ENCODE results near the gene TP53AIP1. TPM values are rescaled to one million over a fixed set of nuclear protein-coding genes. Genes with fewer than 3 reads are reported as not detected.

TP53AIP1 gene
- total and polyA plus RNA-seq, 2 of the 8 experiments (the other 6 are each of a cell fraction or from before 2014, with no cell fraction given), result 0.03 TPM; not detected in 1

DNA sequence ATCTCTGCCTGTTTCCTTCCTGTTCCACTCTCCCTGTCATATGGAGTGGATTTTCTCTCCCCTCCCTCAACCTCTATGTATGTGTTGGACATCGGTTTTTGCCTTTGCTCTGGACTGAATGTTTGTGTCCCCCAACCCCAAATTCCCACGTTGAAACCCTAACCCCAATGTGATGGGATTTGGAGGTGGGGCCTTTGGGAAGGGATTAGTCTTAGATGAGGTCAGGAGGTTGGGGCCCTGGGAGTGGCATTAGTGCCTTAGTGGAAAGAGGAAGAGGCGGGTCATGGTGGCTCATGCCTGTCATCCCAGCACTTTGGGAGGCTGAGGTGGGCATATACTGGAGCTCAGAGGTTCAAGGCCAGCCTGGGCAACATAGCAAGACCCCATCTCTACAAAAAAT is 11.6 kb downstream of the TP53AIP1 start:
- DNase-seq (ENCODE audit: low read depth in 1 of 2, low spot score in 2 of 2), result no peak
- no peak overlapping the region for H3K9ac ChIP-seq (replicated peaks in 1 of 4; ENCODE audit: extremely low read depth in 1 of 4, low read depth in 3 of 4, low read length in 3 of 4)
- H3K4me3 ChIP-seq (ENCODE audit: extremely low read depth in 1 of 4, insufficient read depth in 2 of 4, low read depth in 3 of 4, low read length in 4 of 4), result no peak overlapping the region
- H3K4me1 ChIP-seq (replicated peaks in 1 of 4; ENCODE audit: control insufficient read depth in 3 of 4, insufficient read depth in 4 of 4, low read length in 3 of 4), result peaks cover 0 to 28% (median 12%) of the 10 kb centered on the region in 4 experiments; a peak in 6 of 7 replicates
- no peak overlapping the region for H3K56ac ChIP-seq (replicated peaks; ENCODE audit: insufficient read length, low read depth, low read length)
- POLR2A ChIA-PET (ENCODE audit: partially characterized antibody), result no interaction called here
- H4K20me1 ChIP-seq (replicated peaks in 1 of 2; ENCODE audit: control insufficient read depth in 1 of 2, insufficient read depth in 2 of 2, low read length in 2 of 2), result no peaks in the 10 kb centered on the region
- H3K79me2 ChIP-seq (ENCODE audit: control insufficient read depth in 1 of 2, insufficient read depth in 2 of 2, low read length in 2 of 2), result no peaks in the 10 kb centered on the region
- no peak overlapping the region for H3K4me2 ChIP-seq (ENCODE audit: insufficient read depth in 1 of 2, low read depth in 2 of 2, low read length in 2 of 2)
- H2BK20ac ChIP-seq (ENCODE audit: low read length), result no peak overlapping the region
- no peak overlapping the region for H2AK5ac ChIP-seq (ENCODE audit: low read depth, low read length)
- TF ChIP-seq EZH2 (IDR thresholded peaks at IDR 0.05; ENCODE audit: low read depth, low read length, severe bottlenecking) (no peak), CBX8 (IDR thresholded peaks at IDR 0.05; ENCODE audit: borderline replicate concordance, low read depth, low read length) (no peak), SP2 (IDR thresholded peaks at IDR 0.05; ENCODE audit: low read length) (no peak), GABPA (IDR thresholded peaks at IDR 0.05; ENCODE audit: borderline replicate concordance, insufficient read depth, low read length) (no peak), POLR2A (IDR thresholded peaks at IDR 0.05; ENCODE audit: control extremely low read depth in 1 of 2, low read depth in 2 of 2, low read length in 2 of 2) (no peak)
- TF ChIP-seq, protein P1, sequence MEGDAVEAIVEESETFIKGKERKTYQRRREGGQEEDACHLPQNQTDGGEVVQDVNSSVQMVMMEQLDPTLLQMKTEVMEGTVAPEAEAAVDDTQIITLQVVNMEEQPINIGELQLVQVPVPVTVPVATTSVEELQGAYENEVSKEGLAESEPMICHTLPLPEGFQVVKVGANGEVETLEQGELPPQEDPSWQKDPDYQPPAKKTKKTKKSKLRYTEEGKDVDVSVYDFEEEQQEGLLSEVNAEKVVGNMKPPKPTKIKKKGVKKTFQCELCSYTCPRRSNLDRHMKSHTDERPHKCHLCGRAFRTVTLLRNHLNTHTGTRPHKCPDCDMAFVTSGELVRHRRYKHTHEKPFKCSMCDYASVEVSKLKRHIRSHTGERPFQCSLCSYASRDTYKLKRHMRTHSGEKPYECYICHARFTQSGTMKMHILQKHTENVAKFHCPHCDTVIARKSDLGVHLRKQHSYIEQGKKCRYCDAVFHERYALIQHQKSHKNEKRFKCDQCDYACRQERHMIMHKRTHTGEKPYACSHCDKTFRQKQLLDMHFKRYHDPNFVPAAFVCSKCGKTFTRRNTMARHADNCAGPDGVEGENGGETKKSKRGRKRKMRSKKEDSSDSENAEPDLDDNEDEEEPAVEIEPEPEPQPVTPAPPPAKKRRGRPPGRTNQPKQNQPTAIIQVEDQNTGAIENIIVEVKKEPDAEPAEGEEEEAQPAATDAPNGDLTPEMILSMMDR (IDR thresholded peaks at IDR 0.05; ENCODE audit: control extremely low read depth in 1 of 3, insufficient read depth in 1 of 3, low read depth in 1 of 3, low read length in 3 of 3), result no peak
- no peak overlapping the region for H2BK120ac ChIP-seq (replicated peaks; ENCODE audit: low read depth, low read length)
- H4K91ac ChIP-seq (replicated peaks; ENCODE audit: insufficient read length, low read length), result no peak overlapping the region
- no peak overlapping the region for H2BK15ac ChIP-seq (ENCODE audit: low read length)
- peaks cover 0 to 2% of the 10 kb centered on the region in 2 experiments; a peak in 1 of 4 replicates for H3K9me3 ChIP-seq (ENCODE audit: insufficient read depth in 2 of 2, low read depth in 1 of 2, low read length in 1 of 2)
- CTCF ChIA-PET (ENCODE audit: partially characterized antibody), result interaction anchor here (13.4 to 14.7 kb wide), 3 partner anchors 21 to 43 kb away, joined by 108 to 243 read pairs (median 215); partner anchors contain the start of gene KCNJ5
- H3K27me3 ChIP-seq (replicated peaks in 1 of 4; ENCODE audit: control insufficient read depth in 3 of 4, extremely low read depth in 1 of 4, insufficient read depth in 3 of 4, low read length in 3 of 4), result peaks cover 2 to 48% (median 43%) of the 10 kb centered on the region in 4 experiments
- no peak for FAIRE-seq
- no peak overlapping the region for H4K8ac ChIP-seq (ENCODE audit: extremely low read depth, insufficient read depth, low read length)
- no peaks in the 10 kb centered on the region for H3K79me1 ChIP-seq (ENCODE audit: low read depth, low read length)
- no peak overlapping the region for H2AFZ ChIP-seq (ENCODE audit: low read length)
- H3K14ac ChIP-seq (ENCODE audit: insufficient read length), result no peak overlapping the region
- 89% methylated on average over 1 of the region's 3 CpGs; no CpG with 5 or more reads in 1 of the 2 experiments for WGBS, 2 experiments (ENCODE audit: extremely low coverage in 1 of 2, insufficient coverage in 1 of 2, insufficient read length in 1 of 2, insufficient replicate concordance in 2 of 2, low coverage in 1 of 2, low lambda C conversion rate in 2 of 2, missing lambda C conversion rate in 1 of 2)
- no peaks in the 10 kb centered on the region for H3K23me2 ChIP-seq (ENCODE audit: low read depth, low read length)
- H4K5ac ChIP-seq (ENCODE audit: insufficient read length, low read depth, low read length), result no peak overlapping the region
- no peak overlapping the region for H2BK5ac ChIP-seq (ENCODE audit: low read depth, low read length)
- H3K4ac ChIP-seq (replicated peaks; ENCODE audit: insufficient read length, low read depth, low read length), result no peak overlapping the region
- H3K18ac ChIP-seq (ENCODE audit: extremely low read depth, low read length), result no peak overlapping the region
- H3K27ac ChIP-seq (ENCODE audit: low read depth, low read length), result no peak overlapping the region
- no peak overlapping the region for H3K23ac ChIP-seq (ENCODE audit: insufficient read length)
- H2BK12ac ChIP-seq (ENCODE audit: low read depth, low read length), result no peak overlapping the region
- H3K36me3 ChIP-seq (ENCODE audit: control insufficient read depth in 2 of 4, insufficient read depth in 4 of 4, low read length in 3 of 4), result no peaks in the 10 kb centered on the region

Data from H1 (cell line).